HG02981 (cell line): ENCODE results near the gene FAM193A.
A peak's percentile ranks its signal among the peaks of the same experiment; 100 is the strongest.
"Not testable (repeated sequence)": the region's sequence is repeated elsewhere in the genome, so short reads cannot be mapped to it uniquely, and the experiment has no call there.

ENCODE experiments used
- ATAC-seq: cut with Tn5 transposase; IDR thresholded peaks from one replicate; pipeline ENCODE4 v1.9.1; 2021; ENCODE audit warnings: mild to moderate bottlenecking, moderate library complexity; ENCODE audit not compliant: unreplicated experiment

Gene FAM193A

GRCh38 chr4:2536193-2537010 is at the start of gene FAM193A:
FAM193A (plus strand) TSS chr4:2536647; CDS start chr4:2536916, 269 bp downstream.
- peak; percentile 89 for ATAC-seq

- ATAC-seq, result no peak
Observed at GRCh38 chr4:2486981-2487380, 49.5 kb upstream of the FAM193A start.

- ATAC-seq, result peak; percentile 55
Observed at GRCh38 chr4:2487632-2488031, 48.8 kb upstream of the FAM193A start.

GRCh38 chr4:2489081-2489805 is 47.2 kb upstream of the FAM193A start:
- no peak for ATAC-seq

- no peak for ATAC-seq
Observed at GRCh38 chr4:2489841-2490552, 46.5 kb upstream of the FAM193A start.

DNA sequence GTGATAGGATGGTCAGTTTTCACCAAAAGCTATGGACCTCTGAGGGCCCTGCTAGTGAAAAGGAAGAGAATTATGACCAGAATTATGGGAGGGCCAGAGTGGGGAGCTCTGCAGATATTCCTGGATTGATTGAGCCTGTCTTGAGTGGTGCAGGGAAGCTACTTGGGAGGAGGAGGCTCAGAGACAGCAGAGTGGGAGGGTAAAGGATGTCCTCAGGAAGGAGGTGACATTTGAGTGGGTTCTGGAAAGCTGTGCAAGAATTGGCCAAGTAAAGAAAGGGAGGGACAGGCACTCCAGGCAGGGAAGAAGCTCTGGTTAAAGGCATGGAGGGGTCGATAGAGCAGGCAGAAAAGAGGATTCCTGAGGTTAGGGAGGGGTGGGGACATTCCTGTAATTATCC is 43.5 kb upstream of the FAM193A start:
- no peak for ATAC-seq

DNA sequence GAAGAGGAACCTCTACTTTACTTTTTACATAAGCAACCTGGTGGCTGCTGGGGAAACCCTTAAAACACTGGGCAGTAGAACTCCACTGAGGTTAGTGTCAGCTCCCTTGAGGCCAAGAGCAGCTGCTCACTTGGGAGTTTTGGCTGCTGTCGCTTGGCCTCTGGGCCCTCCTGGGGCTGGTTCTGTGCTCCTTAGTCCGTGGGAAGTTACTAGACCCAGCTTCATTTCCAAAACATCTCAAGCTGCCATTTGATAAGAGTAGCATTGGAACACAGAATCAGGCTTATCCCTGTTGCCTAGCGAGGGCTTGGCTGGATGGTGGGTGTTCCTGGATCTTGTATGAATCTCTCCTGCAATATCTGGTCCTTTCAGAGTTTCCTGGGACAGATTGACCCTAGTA is 41.5 kb upstream of the FAM193A start:
- ATAC-seq, result no peak

DNA sequence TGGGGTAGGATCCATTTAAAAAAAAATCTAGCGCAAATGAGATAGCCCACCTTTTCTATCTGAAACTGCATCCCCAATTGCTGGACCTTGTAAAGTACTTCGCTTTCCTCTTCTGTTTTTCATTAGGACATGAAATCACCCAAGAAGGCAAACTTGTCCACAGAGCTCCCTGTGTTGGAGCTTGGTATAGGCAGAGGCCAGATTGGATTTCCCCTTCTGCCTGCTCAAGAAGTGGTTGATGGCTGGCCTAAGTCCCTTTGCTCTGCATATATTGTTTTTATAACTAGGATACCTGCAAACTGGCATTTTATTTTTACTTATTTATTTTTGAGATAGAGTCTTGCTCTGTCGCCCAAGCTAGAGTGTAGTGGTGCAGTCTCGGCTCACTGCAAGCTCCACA is 39.1 kb upstream of the FAM193A start:
- ATAC-seq, result no peak

- peak; percentile 94 for ATAC-seq
Observed at GRCh38 chr4:2497931-2498330, 38.5 kb upstream of the FAM193A start.

- ATAC-seq, result no peak
Observed at GRCh38 chr4:2500547-2500946, 35.9 kb upstream of the FAM193A start.

- ATAC-seq, result no peak
Observed at GRCh38 chr4:2501034-2501594, 35.3 kb upstream of the FAM193A start.

DNA sequence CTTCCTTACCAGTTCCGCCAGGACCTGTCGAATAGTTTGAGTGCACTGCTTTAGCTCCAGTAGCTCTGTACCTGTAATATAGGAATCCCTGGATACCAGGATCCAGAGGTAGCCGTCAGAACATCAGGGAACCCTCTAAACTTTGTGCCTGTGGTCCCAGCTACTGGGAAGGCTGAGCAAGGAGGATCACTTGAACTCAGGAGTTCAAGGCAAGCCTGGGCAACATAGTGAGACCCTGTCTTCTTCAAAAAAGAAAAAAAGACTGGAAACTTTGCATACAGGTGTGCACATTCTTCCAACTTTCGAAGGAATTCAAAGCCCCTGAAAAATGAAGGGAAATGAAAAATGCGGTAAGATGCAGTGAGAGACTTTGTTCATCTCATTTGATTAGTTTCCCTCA is 32.6 kb upstream of the FAM193A start:
- no peak for ATAC-seq

- ATAC-seq, result no peak
Observed at GRCh38 chr4:2507259-2507658, 29.2 kb upstream of the FAM193A start.

GRCh38 chr4:2507855-2508254 is 28.6 kb upstream of the FAM193A start:
- no peak for ATAC-seq

DNA sequence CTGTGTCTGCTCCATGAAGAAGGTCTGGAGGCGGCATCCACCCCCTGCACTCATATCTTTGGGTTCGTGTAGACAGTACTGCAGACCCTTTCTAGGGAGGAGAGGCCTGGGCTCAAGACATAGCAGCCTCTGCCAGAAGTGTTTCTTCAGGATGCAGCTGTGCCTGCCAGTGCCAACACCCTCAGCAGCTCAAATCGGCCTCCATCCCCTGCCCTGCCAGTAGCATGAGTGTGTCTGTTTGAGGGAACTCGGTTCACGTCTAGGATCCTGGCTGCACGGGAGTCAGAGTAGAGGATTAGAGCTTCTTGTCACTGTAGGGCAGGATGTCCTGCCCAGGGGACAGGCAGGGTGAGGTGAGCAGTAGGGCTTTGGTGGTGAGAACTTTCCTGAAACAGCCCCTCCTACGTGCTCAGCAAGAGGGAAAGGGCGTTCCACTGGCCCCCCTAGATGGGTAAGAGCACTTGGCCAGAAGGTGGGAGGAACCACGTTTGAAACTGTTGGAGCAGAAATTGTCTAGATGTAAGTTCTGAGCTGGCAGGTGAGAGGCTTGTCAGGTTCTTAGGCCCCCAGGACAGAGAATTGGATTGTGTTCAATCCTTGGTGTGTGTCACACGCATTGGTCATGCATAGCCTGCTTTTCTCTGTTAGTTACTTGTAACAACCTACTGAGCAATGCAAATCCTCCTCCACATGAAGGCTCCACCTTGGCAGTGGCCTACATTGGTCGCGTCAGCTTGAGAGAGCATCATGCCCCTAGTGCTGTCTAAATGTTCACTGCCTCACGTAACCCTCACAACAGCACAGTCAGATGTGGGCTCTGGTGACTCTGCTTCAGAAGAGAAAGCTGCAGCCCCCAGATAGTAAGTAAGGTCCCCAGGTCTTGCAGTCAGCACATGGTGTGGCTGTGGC is 25.8 kb upstream of the FAM193A start:
- ATAC-seq, result no peak

GRCh38 chr4:2511645-2512131 is 24.8 kb upstream of the FAM193A start:
- no peak for ATAC-seq

- no peak for ATAC-seq
Observed at GRCh38 chr4:2512396-2513135, 23.9 kb upstream of the FAM193A start.

- ATAC-seq, result not testable (repeated sequence)
Observed at GRCh38 chr4:2514193-2514592, 22.3 kb upstream of the FAM193A start.

GRCh38 chr4:2514944-2515343 is 21.5 kb upstream of the FAM193A start:
- ATAC-seq, result not testable (repeated sequence)
